Right lung (tissue), 10 donors: ENCODE data around the gene TBXA2R. TPM values are rescaled to one million over a fixed set of nuclear protein-coding genes. Genes with fewer than 3 reads are reported as not detected.
"Not testable (repeated sequence)": the region's sequence is repeated elsewhere in the genome, so short reads cannot be mapped to it uniquely, and the experiment has no call there.

Experiments
- DNase-seq, 2 donors: peaks; one replicate each; pipeline ENCODE4 v3.0.0-alpha.2; 2013
- long read RNA-seq, 8 donors: transcript quantifications; one replicate each; lab custom pipeline, GENCODE V29; 2026
- polyA plus RNA-seq, 5 donors: library from polyadenylated mRNA; unstranded; fragments of 120-200 nt; gene quantifications; one replicate each; pipeline versions ENCODE4 v1.2.1 to v1.2.3, GENCODE V29; 2013; ENCODE audit warnings: inconsistent platforms in 1 of 5, low replicate concordance in 1 of 5; ENCODE audit not compliant: insufficient read length in 5 of 5, insufficient read depth in 1 of 5

Gene TBXA2R
- polyA plus RNA-seq: 1 to 10 TPM; 1.6 to 3.8 (median 2.7) TPM
- long read RNA-seq, donor 1, partial matches to known transcripts: 7 of 8 reads
- long read RNA-seq, donor 1, other reads (novel, unspliced or antisense): 0 of 8 reads
- long read RNA-seq, donor 2, partial matches to known transcripts: 0 of 2 reads
- long read RNA-seq, donor 2, other reads (novel, unspliced or antisense): 0 of 2 reads
- long read RNA-seq, donor 3, partial matches to known transcripts: 0 of 1 reads
- long read RNA-seq, donor 3, other reads (novel, unspliced or antisense): 0 of 1 reads
- long read RNA-seq, donor 4, partial matches to known transcripts: 0 of 2 reads
- long read RNA-seq, donor 4, other reads (novel, unspliced or antisense): 0 of 2 reads
- long read RNA-seq, donor 5, partial matches to known transcripts: 0 of 2 reads
- long read RNA-seq, donor 5, other reads (novel, unspliced or antisense): 0 of 2 reads
- long read RNA-seq, donor 6, partial matches to known transcripts: 0 of 5 reads
- long read RNA-seq, donor 6, other reads (novel, unspliced or antisense): 0 of 5 reads
- long read RNA-seq, donor 7, partial matches to known transcripts: 0 of 2 reads
- long read RNA-seq, donor 7, other reads (novel, unspliced or antisense): 0 of 2 reads
- long read RNA-seq, donor 8: 0 reads

- peak in 1 of 2 donors; percentile 31 for DNase-seq
Measured at GRCh38 chr19:3606690-3607289, at the start of gene TBXA2R. Gene TBXA2R, minus strand, starts transcription at chr19:3606875. Its CDS starts 6,241 bp downstream, at chr19:3600634.

- DNase-seq: no peak
Measured at GRCh38 chr19:3656073-3656746, 49.5 kb upstream of the TBXA2R start.

- DNase-seq: no peak
Measured at GRCh38 chr19:3655402-3656072, 48.9 kb upstream of the TBXA2R start.

- DNase-seq: no peak
Measured at GRCh38 chr19:3653865-3654513, 47.3 kb upstream of the TBXA2R start.

- no peak for DNase-seq
Measured at GRCh38 chr19:3653081-3653795, 46.6 kb upstream of the TBXA2R start.

GRCh38 chr19:3652422-3652821 is 45.7 kb upstream of the TBXA2R start:
- no peak for DNase-seq

- DNase-seq: no peak
Measured at GRCh38 chr19:3651684-3652083, 45.0 kb upstream of the TBXA2R start.

- DNase-seq: no peak
Measured at GRCh38 chr19:3649888-3650287, 43.2 kb upstream of the TBXA2R start.

GRCh38 chr19:3648037-3648905 is 41.6 kb upstream of the TBXA2R start:
- DNase-seq: no peak

GRCh38 chr19:3647102-3647501 is 40.4 kb upstream of the TBXA2R start:
- DNase-seq: not testable (repeated sequence)

GRCh38 chr19:3646336-3647092 is 39.8 kb upstream of the TBXA2R start:
- DNase-seq: no peak

GRCh38 chr19:3645726-3646125 is 39.1 kb upstream of the TBXA2R start:
- no peak for DNase-seq

GRCh38 chr19:3645067-3645396 is 38.4 kb upstream of the TBXA2R start:
- no peak for DNase-seq

- peak; percentile 18 to 32 for DNase-seq
Measured at GRCh38 chr19:3644351-3645066, 37.8 kb upstream of the TBXA2R start.

- DNase-seq: no peak
Measured at GRCh38 chr19:3643674-3644313, 37.1 kb upstream of the TBXA2R start.

GRCh38 chr19:3642987-3643673 is 36.5 kb upstream of the TBXA2R start:
- no peak for DNase-seq

GRCh38 chr19:3642296-3642695 is 35.6 kb upstream of the TBXA2R start:
- no peak for DNase-seq
